HG02623 (cell line): Measurements from ENCODE around the gene C20orf204.
"Not testable (repeated sequence)": the region's sequence is repeated elsewhere in the genome, so short reads cannot be mapped to it uniquely, and the experiment has no call there.

ENCODE experiments used
- ATAC-seq: cut with Tn5 transposase; IDR thresholded peaks from one replicate; pipeline ENCODE4 v1.9.1; 2021; ENCODE audit warnings: moderate library complexity; ENCODE audit not compliant: unreplicated experiment

The C20orf204 gene, protein sequence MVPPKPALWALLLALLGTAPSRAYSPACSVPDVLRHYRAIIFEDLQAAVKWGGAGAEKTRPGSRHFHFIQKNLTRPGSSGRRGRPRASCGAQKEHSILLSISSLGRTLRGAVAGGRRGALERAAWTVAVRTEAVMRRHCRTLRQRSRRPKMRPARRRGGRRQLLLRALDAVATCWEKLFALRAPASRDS

DNA sequence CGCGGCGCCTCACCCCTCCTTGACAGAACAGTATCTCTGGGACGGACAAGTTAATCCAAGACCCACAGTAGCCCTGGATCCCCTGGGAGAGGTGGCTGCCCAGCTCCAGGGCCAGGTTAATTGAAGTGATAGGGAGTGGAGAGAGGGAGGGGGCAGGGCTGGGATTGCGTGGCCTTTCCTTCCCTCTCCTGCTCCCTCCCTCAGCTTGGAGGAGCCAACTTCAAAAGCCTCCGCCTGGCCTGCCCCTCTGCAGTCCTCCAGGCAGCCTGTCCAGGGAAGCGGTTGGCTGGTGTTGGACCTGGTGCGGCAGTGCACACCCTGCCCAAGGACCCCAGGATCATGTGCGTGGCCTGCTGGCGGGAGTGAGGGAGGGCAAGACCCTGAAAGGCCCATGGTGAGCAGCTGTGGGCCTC is at the start of gene C20orf204:
TSS of gene C20orf204 (plus strand) at position 250 of the 413 bp plus-strand sequence. CDS start at position 392, 142 bp downstream.
- no peak for ATAC-seq

DNA sequence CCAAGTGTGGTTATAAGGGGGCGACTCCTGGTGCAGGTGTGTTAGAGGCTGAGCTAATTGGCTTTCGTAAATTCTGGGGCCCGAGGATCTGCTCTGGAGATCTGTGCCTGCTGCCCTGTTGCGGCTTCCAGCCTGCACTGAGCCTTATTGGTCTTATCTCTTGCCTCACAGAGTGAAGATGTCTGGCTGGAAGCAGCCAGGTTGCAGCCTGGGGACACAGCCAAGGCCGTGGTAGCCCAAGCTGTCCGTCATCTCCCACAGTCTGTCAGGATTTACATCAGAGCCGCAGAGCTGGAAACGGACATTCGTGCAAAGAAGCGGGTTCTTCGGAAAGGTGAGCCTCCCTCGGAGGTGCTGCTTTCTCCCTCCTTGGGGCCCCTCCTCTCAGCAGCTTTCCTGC is 35.1 kb upstream of the C20orf204 start:
- no peak for ATAC-seq

DNA sequence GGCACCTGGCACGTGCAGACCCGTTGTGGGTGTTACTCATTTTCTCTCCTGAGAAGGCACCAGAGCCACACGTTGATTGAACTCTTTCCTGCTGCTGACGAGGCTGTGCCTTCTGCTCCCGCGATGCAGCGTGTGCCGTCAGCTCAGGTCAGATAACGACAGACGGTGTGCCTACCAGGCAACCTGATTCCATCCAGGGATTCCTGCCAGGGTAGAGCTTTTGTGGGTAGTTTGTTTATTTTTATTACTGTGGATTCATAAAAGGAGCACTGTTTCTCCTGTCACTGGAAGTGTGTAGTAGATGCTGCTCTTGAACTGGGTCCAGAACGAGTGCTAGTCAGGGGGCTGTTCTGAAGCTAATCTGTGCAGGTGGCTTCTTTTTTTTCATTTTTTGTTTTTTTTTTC is 34.4 kb upstream of the C20orf204 start:
- no peak for ATAC-seq

DNA sequence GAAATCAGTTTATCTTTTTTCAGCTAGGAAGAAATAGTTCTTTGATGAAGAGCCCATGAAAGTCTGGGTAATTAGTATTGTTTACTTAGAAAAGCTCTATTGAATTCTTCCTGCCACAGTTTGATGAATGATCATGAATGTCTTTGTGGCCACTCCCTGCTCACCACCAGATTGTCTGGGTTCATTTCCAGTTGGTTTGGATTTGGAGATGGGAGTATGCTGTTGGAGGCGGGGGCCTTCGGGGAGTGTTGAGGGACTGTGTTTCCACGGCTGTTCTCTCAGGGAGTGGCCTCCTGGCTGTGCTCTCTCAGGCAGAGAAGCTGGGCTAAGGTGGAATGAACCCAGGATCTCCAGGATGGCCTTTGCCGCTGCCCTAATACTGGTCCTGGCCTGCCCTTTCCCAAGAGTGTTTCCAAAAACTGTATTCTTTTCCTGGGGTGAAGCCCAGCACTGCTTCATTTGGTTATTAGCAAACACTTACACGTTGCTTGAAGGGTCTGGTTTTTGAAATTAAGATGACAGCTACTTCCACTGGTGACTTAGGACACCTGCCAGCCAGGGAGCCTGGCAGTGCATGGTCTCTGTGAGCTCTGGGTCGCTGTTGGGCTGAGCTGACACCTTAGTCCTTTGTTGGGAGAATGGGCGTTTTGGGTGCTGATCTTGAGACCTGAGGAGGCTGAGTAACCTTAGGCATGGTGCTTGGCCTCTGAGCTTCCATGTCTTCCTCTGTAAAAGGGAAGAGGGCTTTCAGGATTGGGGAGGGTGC is 31.8 kb upstream of the C20orf204 start:
- no peak for ATAC-seq

DNA sequence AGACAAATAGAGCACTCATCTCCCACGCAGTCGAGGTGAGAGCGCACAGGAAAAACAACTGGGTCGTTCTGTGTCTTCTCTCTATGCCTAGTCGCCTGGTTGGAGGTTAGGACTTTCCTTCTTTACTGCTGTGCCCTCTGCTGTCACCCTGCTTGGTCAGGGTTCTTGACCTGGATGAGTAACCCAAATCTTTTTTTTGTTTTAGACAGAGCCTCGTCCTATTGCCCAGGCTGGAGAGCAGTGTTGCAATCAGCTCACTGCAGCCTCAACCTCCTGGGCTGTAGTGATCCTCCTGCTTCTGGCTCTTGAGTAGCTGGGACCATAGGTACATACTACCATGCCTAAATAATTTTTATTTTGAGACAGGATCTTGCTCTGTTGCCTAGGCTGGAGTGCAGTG is 30.6 kb upstream of the C20orf204 start:
- ATAC-seq = no peak

DNA sequence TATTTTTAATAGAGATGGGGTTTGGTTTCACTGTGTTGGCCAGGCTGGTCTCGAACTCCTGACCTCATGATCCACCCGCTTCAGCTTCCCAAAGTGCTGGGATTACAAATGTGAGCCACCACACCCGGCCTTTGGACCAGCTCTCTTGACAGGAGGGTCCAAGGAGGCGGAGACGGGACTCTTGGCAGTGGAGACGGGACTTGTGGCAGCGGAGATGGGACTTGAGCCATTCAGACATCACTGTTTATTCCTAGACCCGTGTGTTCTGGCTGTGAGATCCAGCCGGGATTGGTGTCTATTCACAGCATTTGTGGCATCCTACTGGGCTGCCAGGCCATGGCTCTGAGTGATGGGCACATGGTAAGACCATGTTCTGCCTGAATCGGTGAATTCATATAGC is 29.5 kb upstream of the C20orf204 start:
- ATAC-seq = no peak

DNA sequence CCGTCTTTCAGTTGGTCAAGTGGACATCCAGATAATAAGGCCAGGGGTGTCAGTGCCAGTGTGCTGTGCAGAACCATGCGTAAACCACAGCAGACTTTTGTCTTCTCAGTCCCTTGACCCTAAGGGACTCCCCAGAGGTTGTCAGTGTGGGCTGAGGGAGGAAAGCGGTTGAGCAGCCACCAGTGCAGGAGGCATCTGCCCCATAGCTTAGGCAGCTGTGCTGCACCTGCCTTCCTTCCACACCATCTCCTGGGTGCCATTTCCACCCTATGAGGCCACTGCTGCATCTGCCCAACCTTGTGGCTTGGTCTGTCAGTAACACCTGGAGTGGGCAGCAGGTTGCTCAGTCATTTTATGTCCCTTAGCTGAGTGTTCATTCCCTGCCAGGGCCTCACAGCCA is 29.1 kb upstream of the C20orf204 start:
- ATAC-seq = no peak

DNA sequence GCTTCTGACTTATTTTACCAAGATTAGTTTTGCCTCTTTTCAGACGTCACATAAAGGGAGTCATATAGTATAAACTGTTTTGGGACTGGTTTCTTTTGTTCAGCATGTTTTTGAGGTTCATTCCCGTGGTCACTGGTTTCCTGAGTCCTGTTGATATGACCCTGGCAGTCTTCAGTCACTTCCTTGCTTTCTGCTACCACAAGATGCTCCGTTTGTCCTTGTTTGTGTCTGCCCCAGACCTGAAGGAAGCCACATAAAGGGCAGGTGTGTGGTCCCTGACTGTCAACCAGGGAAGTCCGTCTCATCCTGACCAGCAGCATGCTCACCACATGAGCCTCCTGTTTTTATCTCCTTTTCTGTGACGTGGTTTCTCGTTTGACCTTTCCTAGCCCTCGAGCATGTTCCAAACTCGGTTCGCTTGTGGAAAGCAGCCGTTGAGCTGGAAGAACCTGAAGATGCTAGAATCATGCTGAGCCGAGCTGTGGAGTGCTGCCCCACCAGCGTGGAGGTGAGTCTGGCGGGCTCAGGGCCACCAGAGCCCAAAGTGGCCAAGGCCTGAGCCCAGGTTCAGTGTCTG is 26.1 kb upstream of the C20orf204 start:
- ATAC-seq = no peak

DNA sequence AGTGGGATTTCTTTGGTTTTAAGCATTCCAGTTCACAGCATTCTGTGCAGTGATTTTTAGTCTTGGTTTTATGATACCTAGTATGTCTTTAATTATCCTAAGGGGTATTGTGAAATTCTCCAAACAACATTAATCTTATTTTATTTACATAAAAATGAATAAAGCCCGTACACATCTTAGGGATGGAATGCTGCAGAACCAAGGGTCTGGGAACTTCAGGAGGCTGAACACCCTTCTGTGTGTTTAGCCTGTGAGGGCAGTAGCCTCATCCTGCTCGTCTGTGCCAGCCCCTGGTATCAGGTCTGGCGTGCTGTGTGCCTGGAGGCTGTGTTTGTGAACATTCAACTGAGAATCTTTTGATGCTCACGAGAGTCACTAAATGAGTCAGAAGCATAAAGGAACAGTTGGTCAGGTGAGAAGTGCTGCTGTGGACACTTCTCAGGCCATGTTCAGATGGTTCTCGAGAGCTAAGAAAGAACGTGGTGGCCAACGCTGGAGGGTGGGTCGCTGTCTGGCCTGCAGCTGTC is 25.2 kb upstream of the C20orf204 start:
- no peak for ATAC-seq

DNA sequence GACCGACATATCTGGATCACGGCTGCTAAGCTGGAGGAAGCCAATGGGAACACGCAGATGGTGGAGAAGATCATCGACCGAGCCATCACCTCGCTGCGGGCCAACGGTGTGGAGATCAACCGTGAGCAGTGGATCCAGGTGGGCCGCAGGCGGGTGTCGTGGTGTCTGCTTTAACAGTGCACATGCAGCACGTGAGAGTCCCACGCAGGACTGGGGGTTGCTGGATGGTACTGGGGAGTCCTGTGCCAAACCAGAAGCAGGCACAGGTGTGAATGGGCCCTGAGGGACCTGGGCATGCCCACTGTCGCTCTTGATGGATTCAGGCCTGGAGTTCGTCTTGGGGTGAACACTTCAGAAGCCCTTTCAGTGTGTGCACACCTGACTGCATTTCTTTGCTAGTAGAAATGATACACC is 24.6 kb upstream of the C20orf204 start:
- ATAC-seq = no peak

DNA sequence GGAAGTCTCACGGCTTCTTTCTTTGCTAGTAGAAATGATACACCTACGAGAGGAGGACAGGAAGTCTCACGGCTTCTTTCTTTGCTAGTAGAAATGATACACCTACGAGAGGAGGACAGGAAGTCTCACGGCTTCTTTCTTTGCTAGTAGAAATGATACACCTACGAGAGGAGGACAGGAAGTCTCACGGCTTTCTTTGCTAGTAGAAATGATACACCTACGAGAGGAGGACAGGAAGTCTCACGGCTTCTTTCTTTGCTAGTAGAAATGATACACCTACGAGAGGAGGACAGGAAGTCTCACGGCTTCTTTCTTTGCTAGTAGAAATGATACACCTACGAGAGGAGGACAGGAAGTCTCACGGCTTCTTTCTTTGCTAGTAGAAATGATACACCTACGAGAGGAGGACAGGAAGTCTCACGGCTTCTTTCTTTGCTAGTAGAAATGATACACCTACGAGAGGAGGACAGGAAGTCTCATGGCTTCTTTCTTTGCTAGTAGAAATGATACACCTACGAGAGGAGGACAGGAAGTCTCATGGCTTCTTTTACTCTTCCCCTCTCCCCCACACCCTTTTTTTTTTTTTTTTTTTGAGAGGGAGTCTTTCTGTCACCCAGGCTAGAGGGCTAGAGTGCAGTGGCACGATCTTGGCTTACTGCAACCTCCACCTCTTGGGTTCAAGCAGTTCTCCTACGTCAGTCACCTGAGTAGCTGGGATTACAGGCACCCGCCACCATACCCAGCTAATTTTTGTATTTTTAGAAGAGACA is 23.4 kb upstream of the C20orf204 start:
- ATAC-seq = not testable (repeated sequence)

DNA sequence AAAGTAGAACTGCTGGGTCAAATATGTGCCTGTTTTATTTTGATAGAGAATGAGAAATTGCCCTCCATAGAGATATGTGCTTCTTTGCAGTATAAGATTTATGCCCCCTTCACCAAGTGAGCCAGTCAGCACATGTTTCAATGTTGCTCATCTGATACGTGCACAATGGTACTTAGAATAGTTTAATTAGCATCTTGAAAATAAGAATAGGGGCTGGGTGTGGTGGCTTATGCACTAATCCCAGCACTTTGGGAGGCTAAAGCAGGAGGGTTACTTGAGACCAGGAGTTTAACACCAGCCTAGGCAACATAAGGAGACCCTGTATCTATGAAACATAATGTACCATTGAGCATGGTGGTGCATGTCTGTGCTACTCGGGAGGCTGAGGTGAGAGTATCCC is 20.3 kb upstream of the C20orf204 start:
- ATAC-seq = no peak

DNA sequence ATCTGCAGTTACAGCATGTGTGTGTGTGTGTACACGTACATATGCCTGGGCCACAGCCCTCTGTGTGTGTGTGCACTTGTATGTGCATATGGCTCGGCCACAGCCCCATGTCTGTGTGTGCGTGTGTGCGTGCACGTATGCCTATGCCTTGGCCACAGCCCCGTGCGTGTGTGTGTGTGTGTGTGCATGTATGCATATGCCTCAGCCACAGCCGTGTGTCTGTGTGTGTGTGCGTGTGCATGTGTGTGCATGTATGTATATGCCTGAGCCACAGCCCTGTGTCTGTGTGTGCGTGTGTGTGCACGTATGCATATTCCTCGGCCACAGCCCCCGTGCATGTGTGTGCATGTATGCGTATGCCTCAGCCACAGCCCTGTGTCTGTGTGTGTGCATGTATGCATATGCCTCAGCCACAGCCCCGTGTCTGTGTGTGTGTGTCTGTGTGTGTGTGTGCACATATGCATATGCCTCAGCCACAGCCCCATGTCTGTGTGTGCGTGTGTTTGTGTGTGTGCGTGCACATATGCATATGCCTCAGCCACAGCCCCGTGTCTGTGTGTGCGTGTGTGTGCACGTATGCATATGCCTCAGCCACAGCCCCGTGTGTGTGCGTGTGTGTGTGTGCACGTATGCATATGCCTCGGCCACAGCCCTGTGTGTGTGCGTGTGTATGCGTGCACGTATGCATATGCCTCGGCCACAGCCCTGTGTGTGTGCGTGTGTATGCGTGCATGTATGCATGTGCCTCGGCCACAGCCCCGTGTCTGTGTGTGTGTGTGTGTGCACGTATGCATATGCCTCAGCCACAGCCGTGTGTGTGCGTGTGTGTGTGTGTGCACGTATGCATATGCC is 14.6 kb upstream of the C20orf204 start:
- ATAC-seq = no peak

DNA sequence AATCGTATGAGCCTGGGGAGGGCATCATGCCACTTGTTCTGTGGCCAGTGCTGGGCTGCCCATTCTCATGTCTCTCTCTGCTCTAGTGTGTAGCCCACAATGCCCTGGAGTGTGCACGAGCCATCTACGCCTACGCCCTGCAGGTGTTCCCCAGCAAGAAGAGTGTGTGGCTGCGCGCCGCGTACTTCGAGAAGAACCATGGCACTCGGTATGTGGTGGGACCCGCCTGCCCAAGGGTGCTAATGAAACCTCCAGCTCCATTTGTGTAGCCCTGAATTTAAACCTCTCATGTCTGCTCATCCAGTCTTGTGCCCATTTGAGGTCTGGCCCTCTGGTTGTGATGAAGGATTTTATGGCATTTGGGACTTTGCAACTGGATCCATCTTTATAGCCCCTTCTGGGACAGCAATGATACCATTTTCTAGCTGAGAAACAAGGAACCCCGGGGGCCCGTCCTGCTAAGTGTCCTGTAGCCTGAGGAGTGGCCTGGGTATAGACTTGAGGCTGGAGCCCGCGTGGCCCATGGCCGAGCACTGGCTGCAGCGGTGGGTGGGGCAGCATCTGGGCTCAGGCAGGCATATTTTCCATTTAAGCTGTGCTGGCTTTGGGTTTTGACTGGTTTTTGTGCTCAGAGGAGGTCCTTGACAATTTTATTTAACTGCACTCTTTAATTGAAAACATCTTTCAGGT is 13.2 kb upstream of the C20orf204 start:
- no peak for ATAC-seq

DNA sequence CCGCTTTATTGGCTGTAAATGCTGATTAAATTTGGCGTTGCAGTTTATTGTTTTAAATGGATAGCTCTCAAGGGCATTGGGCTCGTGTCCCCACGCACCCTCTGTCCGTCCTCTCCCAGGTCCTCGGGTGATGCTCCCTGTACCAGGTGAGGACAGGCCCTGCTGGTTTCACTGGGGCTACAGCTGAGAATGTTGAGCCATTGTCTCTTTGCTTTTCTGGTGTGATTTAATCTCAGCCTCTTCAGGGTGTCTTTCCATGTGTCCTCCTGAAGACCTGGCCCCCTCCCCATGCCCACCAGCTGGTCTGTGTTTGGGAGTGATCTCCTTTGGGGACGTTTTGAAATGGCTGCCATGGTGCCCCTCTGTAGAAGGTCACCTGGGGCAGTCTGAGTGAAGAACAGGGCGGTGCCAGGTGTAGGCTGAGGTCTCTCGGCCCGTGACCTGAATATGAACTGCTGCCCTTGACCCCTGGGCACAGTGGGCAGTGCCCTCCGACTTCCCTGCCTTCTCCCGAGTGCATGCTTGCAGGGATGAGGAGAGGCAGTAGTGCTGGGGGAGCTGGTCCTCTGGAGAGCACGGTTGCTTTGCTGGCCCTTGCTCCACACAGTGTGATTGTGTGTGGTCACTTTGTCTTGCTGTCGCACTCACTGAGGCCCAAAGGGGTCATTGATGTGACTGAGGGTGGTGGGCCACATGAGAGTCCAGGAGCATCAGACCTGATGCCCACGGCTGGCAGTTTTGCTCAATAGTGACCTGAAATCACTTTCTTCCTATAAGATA is 12.4 kb upstream of the C20orf204 start:
- no peak for ATAC-seq

DNA sequence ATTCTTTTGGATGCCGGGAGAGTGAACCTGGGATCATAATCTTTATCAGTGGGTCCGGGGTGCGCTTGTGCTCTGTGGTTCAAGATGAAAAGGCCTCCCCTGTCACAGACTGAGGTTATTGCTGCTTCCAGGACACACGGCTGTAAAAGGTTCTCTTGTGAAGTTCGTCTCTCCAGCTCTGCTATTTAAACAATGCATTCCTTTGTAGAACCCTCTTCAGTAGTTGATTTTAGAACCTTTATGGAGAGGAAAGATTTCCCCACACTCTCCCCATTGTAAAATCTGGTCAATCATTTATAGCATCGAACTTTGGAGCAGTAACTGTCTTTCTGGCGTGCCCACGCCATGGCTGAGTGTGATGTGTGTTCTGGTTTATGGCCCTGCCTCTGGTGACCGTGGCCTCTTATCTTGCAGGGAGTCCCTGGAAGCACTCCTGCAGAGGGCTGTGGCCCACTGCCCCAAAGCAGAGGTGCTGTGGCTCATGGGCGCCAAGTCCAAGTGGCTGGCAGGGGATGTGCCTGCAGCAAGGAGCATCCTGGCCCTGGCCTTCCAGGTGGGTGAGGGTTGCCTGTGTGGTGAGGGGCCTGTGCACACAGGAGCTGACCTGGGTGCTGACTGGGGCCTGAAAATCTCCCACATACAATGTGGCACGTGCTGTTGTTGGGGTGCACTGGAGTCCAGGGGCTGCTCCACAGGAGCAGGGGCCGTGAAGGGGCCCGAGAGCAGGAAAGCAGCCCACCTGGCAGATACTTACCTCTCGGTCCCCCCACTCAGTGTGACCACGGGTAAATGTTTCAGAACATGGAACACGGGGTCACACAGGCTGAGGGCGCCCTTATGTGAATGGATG is 11.6 kb upstream of the C20orf204 start:
- no peak for ATAC-seq

DNA sequence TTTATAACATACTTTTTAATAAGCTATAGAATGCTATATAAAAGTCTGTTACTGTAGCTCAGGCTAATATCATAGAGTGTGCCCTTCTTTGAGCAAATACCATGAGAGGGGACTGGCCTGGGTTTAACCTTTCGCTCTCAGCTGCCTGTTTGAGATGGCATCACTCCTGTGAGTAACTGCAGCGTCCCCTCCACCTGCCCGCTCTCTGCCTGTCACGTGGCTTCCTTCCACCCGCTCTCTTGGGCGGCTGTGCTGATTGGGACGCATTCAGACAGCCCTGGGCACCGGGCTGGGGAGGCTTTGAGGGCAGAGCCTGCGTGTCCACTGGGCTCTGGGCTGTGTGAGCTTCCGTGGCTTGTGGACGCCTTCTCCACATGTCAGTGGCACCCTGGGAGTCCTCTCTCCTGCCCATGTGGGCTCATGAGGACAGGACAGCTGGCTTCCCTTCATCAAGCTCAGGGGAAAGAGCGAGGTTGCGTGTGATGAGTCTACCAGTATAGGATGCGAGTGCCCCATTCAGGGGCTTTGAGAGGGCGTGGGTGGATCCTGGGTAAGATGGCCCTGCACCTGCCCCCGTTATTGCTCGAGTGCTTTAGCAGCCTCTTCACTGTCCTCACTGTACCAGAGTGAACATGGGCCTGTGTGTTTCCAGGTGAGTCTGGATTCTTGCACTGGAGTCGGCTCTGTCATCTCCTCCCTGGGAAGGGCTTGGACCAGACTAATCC is 10.7 kb upstream of the C20orf204 start:
- ATAC-seq = no peak
